ENCODE data around the gene ANK3. TPM values are rescaled to one million over a fixed set of nuclear protein-coding genes. Genes with fewer than 3 reads are reported as not detected.

The ANK3 gene
- total RNA-seq, 1 experiment from 2014 or later: 15.3 TPM

DNA sequence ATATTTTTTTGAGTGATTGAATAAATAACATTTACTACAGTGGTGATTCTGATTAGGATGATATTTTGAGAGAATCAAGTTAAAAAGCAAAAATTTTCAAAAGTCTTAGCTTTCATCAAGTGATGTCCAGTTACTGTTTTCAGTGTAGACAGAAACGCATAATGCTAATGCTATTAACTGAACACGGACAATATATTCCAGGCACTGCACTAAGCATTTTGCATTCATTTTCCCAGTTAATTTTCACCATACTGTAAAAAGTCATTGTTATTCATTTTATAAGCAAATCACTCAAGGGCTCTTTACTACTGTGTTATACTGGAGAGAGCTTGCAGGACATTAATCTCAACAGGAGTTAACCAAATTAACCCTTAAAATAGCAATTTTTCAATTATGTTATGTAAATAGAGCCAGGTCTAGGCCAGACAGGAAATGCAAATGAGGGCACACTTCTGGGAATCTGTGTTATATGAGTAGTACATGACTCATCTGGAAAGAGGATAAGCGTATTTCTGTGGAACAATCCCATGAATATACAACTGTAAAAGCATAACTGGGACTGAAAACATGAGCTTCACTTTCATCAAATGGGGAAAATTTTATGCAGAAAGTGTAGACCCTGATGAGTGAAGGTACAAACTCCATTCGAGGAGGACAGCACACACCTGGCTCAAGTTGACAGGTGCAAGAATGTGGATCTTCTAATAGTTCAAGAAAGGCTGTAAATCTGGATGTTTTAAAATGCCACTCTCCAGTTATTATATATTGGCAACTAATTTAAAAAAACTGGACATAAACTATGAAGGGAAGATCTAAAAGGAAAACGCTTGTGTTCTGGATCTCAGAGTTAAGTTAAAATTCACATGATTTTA lies 75.4 kb downstream of the ANK3 start:
- H3K36me3 ChIP-seq (ENCODE audit: control insufficient read depth in 1 of 2, insufficient read depth in 2 of 2, low read length in 2 of 2): no peaks in the 10 kb centered on the region
- no peak overlapping the region for H3K27ac ChIP-seq (ENCODE audit: low read depth, low read length)
- CTCF ChIA-PET: no interaction called here
- H3K4me2 ChIP-seq (ENCODE audit: low read length): peak overlapping the region; percentile 67
- H3K79me2 ChIP-seq (ENCODE audit: insufficient read depth, low read length): no peaks in the 10 kb centered on the region
- H3K9ac ChIP-seq (ENCODE audit: low read length): no peak overlapping the region
- no peaks in the 10 kb centered on the region for H3K27me3 ChIP-seq (ENCODE audit: insufficient read depth, low read length)
- intact Hi-C loops (cut with micrococcal nuclease): no loop called here
- POLR2A ChIA-PET: interaction anchor here (1.9 kb wide), 1 partner anchor 12 kb away, joined by 6 read pairs; no protein-coding TSS in a partner anchor
- no peaks in the 10 kb centered on the region for H3K9me2 ChIP-seq (ENCODE audit: insufficient read depth)
- H3K4me3 ChIP-seq (replicated peaks in 1 of 2; ENCODE audit: low read depth in 1 of 2, low read length in 2 of 2): no peak overlapping the region; a peak in 1 of 4 replicates
- peak overlapping the region; percentile 16 for H2AFZ ChIP-seq (ENCODE audit: low read depth, low read length, poor library complexity, severe bottlenecking)
- BruUV-seq (replicated peaks): no TSS peak
- ATAC-seq: peak; percentile 82
- no peaks in the 10 kb centered on the region for H4K20me1 ChIP-seq (ENCODE audit: insufficient read depth)
- RAD21 ChIA-PET (ENCODE audit: low non-redundant PET in 1 of 2, low total read pairs in 2 of 2, uncharacterized antibody in 2 of 2, unreplicated experiment in 2 of 2): no interaction called here
- H3K4me1 ChIP-seq (ENCODE audit: control insufficient read depth in 1 of 2, insufficient read depth in 2 of 2, low read length in 2 of 2): peaks cover 21 to 35% of the 10 kb centered on the region in 2 experiments
- H3K9me3 ChIP-seq (ENCODE audit: control insufficient read depth in 1 of 2, insufficient read depth in 1 of 2, low read depth in 1 of 2, low read length in 2 of 2): no peaks in the 10 kb centered on the region
- TF ChIP-seq EZH2phosphoT487 (IDR thresholded peaks at IDR 0.05; ENCODE audit: borderline replicate concordance): no peak
- peak; percentile 72 for TF ChIP-seq SRF (IDR thresholded peaks at IDR 0.05; ENCODE audit: low read depth)
- peak; percentile 68 for TF ChIP-seq ELF1 (IDR thresholded peaks at IDR 0.05; ENCODE audit: borderline replicate concordance, low read depth)
- TF ChIP-seq JUND (IDR thresholded peaks at IDR 0.05): peak; percentile 79
- 0 out of 2 replicates have a peak, but pooled peaks have one; percentile 1 for TF ChIP-seq RAD21 (IDR thresholded peaks at IDR 0.05; ENCODE audit: low read depth)
- peak; percentile 93 for TF ChIP-seq FOSL1 (IDR thresholded peaks at IDR 0.05; ENCODE audit: low read depth)
- peak; percentile 74 for TF ChIP-seq SP1 (IDR thresholded peaks at IDR 0.05; ENCODE audit: low read depth)
- no peak for TF ChIP-seq YY1 (IDR thresholded peaks at IDR 0.05; ENCODE audit: extremely low read depth, insufficient replicate concordance, low read depth, low read length)
- TF ChIP-seq ZNF274 (IDR thresholded peaks at IDR 0.05; ENCODE audit: low read depth, low read length): no peak
- peak; percentile 39 for DNase-seq (ENCODE audit: low read depth, low spot score)

GRCh38 chr10:60313589-60313952 lies 76.1 kb downstream of the ANK3 start:
- Histone ChIP-seq H3K4me3 (replicated peaks in 1 of 2; ENCODE audit: low read depth in 1 of 2, low read length in 2 of 2) (peak overlapping the region in 1 of 2 experiments; percentile 37; a peak in 1 of 4 replicates), H3K9me3 (ENCODE audit: control insufficient read depth in 1 of 2, insufficient read depth in 1 of 2, low read depth in 1 of 2, low read length in 2 of 2) (no peaks in the 10 kb centered on the region), H3K27ac (ENCODE audit: low read depth, low read length) (no peak overlapping the region), H3K27me3 (ENCODE audit: insufficient read depth, low read length) (no peaks in the 10 kb centered on the region), H3K9me2 (ENCODE audit: insufficient read depth) (no peaks in the 10 kb centered on the region), H3K9ac (ENCODE audit: low read length) (no peak overlapping the region), H3K4me2 (ENCODE audit: low read length) (peak overlapping the region; percentile 67), H3K36me3 (ENCODE audit: control insufficient read depth in 1 of 2, insufficient read depth in 2 of 2, low read length in 2 of 2) (no peaks in the 10 kb centered on the region), H2AFZ (ENCODE audit: low read depth, low read length, poor library complexity, severe bottlenecking) (no peak overlapping the region), H4K20me1 (ENCODE audit: insufficient read depth) (no peaks in the 10 kb centered on the region), H3K4me1 (ENCODE audit: control insufficient read depth in 1 of 2, insufficient read depth in 2 of 2, low read length in 2 of 2) (peaks cover 21 to 35% of the 10 kb centered on the region in 2 experiments), H3K79me2 (ENCODE audit: insufficient read depth, low read length) (no peaks in the 10 kb centered on the region)
- RAD21 ChIA-PET (ENCODE audit: low non-redundant PET in 1 of 2, low total read pairs in 2 of 2, uncharacterized antibody in 2 of 2, unreplicated experiment in 2 of 2): no interaction called here
- intact Hi-C loops (cut with micrococcal nuclease): no loop called here
- no peak for DNase-seq (ENCODE audit: low read depth, low spot score)
- no peak for ATAC-seq
- CTCF ChIA-PET: interaction anchor here (2.1 kb wide), 1 partner anchor 22 kb away, joined by 5 read pairs; no protein-coding TSS in a partner anchor
- no TSS peak for BruUV-seq (replicated peaks)
- POLR2A ChIA-PET: interaction anchor here (0.7 to 1.9 kb wide), 2 partner anchors 12 to 25 kb away, joined by 5 to 6 read pairs; no protein-coding TSS in a partner anchor
- TF ChIP-seq FOSL1 (IDR thresholded peaks at IDR 0.05; ENCODE audit: low read depth) (no peak), ZNF274 (IDR thresholded peaks at IDR 0.05; ENCODE audit: low read depth, low read length) (no peak), ATF3 (IDR thresholded peaks at IDR 0.05) (no peak), SP1 (IDR thresholded peaks at IDR 0.05; ENCODE audit: low read depth) (no peak), EZH2 (IDR thresholded peaks at IDR 0.05) (no peak)
- TF ChIP-seq, protein P1, sequence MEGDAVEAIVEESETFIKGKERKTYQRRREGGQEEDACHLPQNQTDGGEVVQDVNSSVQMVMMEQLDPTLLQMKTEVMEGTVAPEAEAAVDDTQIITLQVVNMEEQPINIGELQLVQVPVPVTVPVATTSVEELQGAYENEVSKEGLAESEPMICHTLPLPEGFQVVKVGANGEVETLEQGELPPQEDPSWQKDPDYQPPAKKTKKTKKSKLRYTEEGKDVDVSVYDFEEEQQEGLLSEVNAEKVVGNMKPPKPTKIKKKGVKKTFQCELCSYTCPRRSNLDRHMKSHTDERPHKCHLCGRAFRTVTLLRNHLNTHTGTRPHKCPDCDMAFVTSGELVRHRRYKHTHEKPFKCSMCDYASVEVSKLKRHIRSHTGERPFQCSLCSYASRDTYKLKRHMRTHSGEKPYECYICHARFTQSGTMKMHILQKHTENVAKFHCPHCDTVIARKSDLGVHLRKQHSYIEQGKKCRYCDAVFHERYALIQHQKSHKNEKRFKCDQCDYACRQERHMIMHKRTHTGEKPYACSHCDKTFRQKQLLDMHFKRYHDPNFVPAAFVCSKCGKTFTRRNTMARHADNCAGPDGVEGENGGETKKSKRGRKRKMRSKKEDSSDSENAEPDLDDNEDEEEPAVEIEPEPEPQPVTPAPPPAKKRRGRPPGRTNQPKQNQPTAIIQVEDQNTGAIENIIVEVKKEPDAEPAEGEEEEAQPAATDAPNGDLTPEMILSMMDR (IDR thresholded peaks at IDR 0.05 in 2 of 3, conservative IDR thresholded peaks at IDR 0.05 in 1 of 3; ENCODE audit: borderline replicate concordance in 1 of 3, insufficient read depth in 1 of 3, low read depth in 2 of 3, low read length in 2 of 3): no peak
- TF ChIP-seq, protein P2, sequence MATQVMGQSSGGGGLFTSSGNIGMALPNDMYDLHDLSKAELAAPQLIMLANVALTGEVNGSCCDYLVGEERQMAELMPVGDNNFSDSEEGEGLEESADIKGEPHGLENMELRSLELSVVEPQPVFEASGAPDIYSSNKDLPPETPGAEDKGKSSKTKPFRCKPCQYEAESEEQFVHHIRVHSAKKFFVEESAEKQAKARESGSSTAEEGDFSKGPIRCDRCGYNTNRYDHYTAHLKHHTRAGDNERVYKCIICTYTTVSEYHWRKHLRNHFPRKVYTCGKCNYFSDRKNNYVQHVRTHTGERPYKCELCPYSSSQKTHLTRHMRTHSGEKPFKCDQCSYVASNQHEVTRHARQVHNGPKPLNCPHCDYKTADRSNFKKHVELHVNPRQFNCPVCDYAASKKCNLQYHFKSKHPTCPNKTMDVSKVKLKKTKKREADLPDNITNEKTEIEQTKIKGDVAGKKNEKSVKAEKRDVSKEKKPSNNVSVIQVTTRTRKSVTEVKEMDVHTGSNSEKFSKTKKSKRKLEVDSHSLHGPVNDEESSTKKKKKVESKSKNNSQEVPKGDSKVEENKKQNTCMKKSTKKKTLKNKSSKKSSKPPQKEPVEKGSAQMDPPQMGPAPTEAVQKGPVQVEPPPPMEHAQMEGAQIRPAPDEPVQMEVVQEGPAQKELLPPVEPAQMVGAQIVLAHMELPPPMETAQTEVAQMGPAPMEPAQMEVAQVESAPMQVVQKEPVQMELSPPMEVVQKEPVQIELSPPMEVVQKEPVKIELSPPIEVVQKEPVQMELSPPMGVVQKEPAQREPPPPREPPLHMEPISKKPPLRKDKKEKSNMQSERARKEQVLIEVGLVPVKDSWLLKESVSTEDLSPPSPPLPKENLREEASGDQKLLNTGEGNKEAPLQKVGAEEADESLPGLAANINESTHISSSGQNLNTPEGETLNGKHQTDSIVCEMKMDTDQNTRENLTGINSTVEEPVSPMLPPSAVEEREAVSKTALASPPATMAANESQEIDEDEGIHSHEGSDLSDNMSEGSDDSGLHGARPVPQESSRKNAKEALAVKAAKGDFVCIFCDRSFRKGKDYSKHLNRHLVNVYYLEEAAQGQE (IDR thresholded peaks at IDR 0.05; ENCODE audit: low read depth): no peak
